Esophagus squamous epithelium (tissue), 4 donors: ENCODE data around the gene RABIF.
A peak's percentile ranks its signal among the peaks of the same experiment; 100 is the strongest.

Source experiments
- CTCF ChIP-seq, 6 experiments: fragments of 450-650 bp in 4 of 6; fragments of 200-600 bp in 2 of 6; sonication (generic) in 2 of 6; IDR thresholded peaks; one replicate each; pipeline ENCODE4 v1.5.1; 2016 to 2019; ENCODE audit warnings: antibody characterized with exemption in 6 of 6, mild to moderate bottlenecking in 4 of 6, moderate library complexity in 4 of 6
- POLR2A ChIP-seq, 4 donors: fragments of 450-650 bp; IDR thresholded peaks; one replicate each; pipeline ENCODE4 v1.6.1; 2017; ENCODE audit warnings: antibody characterized with exemption in 4 of 4, mild to moderate bottlenecking in 4 of 4, moderate library complexity in 3 of 4

GRCh38 chr1:202852163-202852904 lies 36.6 kb downstream of the RABIF start:
- peak in 5 of 6 experiments; percentile 37 to 70 (median 47) for TF ChIP-seq CTCF (IDR thresholded peaks at IDR 0.05)
- no peak for TF ChIP-seq POLR2A (IDR thresholded peaks at IDR 0.05)
